Measurements from ENCODE around the gene POLR1B. TPM values are rescaled to one million over a fixed set of nuclear protein-coding genes. Genes with fewer than 3 reads are reported as not detected.

Gene POLR1B
- total and polyA plus RNA-seq, 10 of the 15 experiments (the other 5 are each of a cell fraction or from before 2014, with no cell fraction given), result 13.4 to 55.8 (median 35.9) TPM

GRCh38 chr2:112518807-112519206 is 23.5 kb upstream of the POLR1B start:
- ATAC-seq (no peak), DNase-seq (ENCODE audit: low read depth, low spot score) (no peak), FAIRE-seq (no peak)
- H3K4me1 ChIP-seq (ENCODE audit: control insufficient read depth, insufficient read depth, low read length), result no peaks in the 10 kb centered on the region
- no peak overlapping the region for H3K4me2 ChIP-seq (ENCODE audit: control insufficient read depth, insufficient read depth)
- no TSS peak for BruUV-seq (replicated peaks)
- 98% methylated on average over 7 of the region's 7 CpGs for WGBS (ENCODE audit: insufficient coverage, insufficient replicate concordance, low lambda C conversion rate, missing lambda C conversion rate)
- H3K27ac ChIP-seq (ENCODE audit: control insufficient read depth, insufficient read depth), result no peak overlapping the region
- H4K20me1 ChIP-seq (ENCODE audit: control insufficient read depth, insufficient read depth), result no peaks in the 10 kb centered on the region
- CTCF ChIA-PET, result no interaction called here
- H3K36me3 ChIP-seq (ENCODE audit: control insufficient read depth in 2 of 2, insufficient read depth in 2 of 2, low read length in 1 of 2), result peaks cover 7 to 8% of the 10 kb centered on the region in 2 experiments
- RAD21 ChIA-PET (ENCODE audit: unreplicated experiment), result no interaction called here
- no peaks in the 10 kb centered on the region for H3K9me3 ChIP-seq (replicated peaks; ENCODE audit: control insufficient read depth, insufficient read depth, low read length)
- H3K9ac ChIP-seq (ENCODE audit: control insufficient read depth, insufficient read depth, low read length), result no peak overlapping the region
- H3K79me2 ChIP-seq (ENCODE audit: control insufficient read depth, insufficient read depth, low read length), result no peaks in the 10 kb centered on the region
- in situ Hi-C loops (cut with MboI) (no loop called here), intact Hi-C loops (cut with micrococcal nuclease; ENCODE audit: unreplicated experiment) (no loop called here)
- H3K4me3 ChIP-seq, result no peak overlapping the region
- POLR2A ChIA-PET, result interaction anchor here (0.7 kb wide), 2 partner anchors 24 to 66 kb away, joined by 3 to 4 read pairs; partner anchors contain the start of gene CHCHD5
- SMC1A ChIA-PET (ENCODE audit: uncharacterized antibody, unreplicated experiment), result no interaction called here
- H2AFZ ChIP-seq (ENCODE audit: control insufficient read depth, low read depth, low read length), result no peak overlapping the region
- no peaks in the 10 kb centered on the region for H3K27me3 ChIP-seq (replicated peaks in 1 of 2; ENCODE audit: control insufficient read depth in 2 of 2, insufficient read depth in 2 of 2, low read length in 1 of 2)
- TF ChIP-seq YY1 (IDR thresholded peaks at IDR 0.05; ENCODE audit: low read depth, low read length) (no peak), CBX3 (IDR thresholded peaks at IDR 0.05; ENCODE audit: borderline replicate concordance, low read depth) (no peak), ZSCAN29 (IDR thresholded peaks at IDR 0.05) (no peak), ASH2L (IDR thresholded peaks at IDR 0.05; ENCODE audit: borderline replicate concordance, low read depth) (no peak), SMAD5 (IDR thresholded peaks at IDR 0.05; ENCODE audit: low read depth) (no peak), PAX8 (IDR thresholded peaks at IDR 0.05) (no peak), EZH2 (IDR thresholded peaks at IDR 0.05; ENCODE audit: borderline replicate concordance, control insufficient read depth, low read depth, low read length) (no peak), SP1 (IDR thresholded peaks at IDR 0.05; ENCODE audit: low read depth, low read length) (no peak), CUX1 (IDR thresholded peaks at IDR 0.05; ENCODE audit: insufficient replicate concordance, low read depth, low read length) (no peak), ZNF274 (IDR thresholded peaks at IDR 0.05; ENCODE audit: insufficient read depth, insufficient read length) (no peak), CHD1 (IDR thresholded peaks at IDR 0.05; ENCODE audit: low read depth, low read length) (no peak), BCL11A (IDR thresholded peaks at IDR 0.05; ENCODE audit: low read depth, low read length) (no peak), ZBTB33 (IDR thresholded peaks at IDR 0.05) (no peak), CREM (IDR thresholded peaks at IDR 0.05; ENCODE audit: low read depth) (no peak), ZNF384 (IDR thresholded peaks at IDR 0.05; ENCODE audit: borderline replicate concordance, low read depth, low read length) (no peak), MTA3 (IDR thresholded peaks at IDR 0.05; ENCODE audit: borderline replicate concordance, low read length) (no peak), CTCF (IDR thresholded peaks at IDR 0.05 in 2 of 3, conservative IDR thresholded peaks at IDR 0.05 in 1 of 3; ENCODE audit: control insufficient read depth in 2 of 3, extremely low read depth in 1 of 3, insufficient read depth in 1 of 3, low read depth in 3 of 3, low read length in 3 of 3) (no peak)

Measured in GM12878 (cell line).